Gastroesophageal sphincter (tissue), 4 donors: ENCODE measurements around the gene APPBP2. TPM values are rescaled to one million over a fixed set of nuclear protein-coding genes. Genes with fewer than 3 reads are reported as not detected.

Experiments used
- ATAC-seq: fragments of 150-250 bp; one replicate; pipeline ENCODE4 v1.9.1; 2016; ENCODE audit warnings: mild to moderate bottlenecking, moderate library complexity
- H3K27ac ChIP-seq, 4 donors: fragments of 200-600 bp; sonication (generic) in 3 of 4; 1 replicate in 3 of 4; 2 replicates in 1 of 4; pipeline ENCODE4 v1.5.1; 2016 to 2019
- H3K27me3 ChIP-seq: fragments of 200-600 bp; sonication (generic); one replicate; pipeline ENCODE4 v1.5.1; 2019
- H3K36me3 ChIP-seq, 2 donors: fragments of 200-600 bp; sonication (generic); one replicate each; pipeline ENCODE4 v1.5.1; 2019; ENCODE audit warnings: control low read depth in 1 of 2
- H3K4me1 ChIP-seq, 3 donors: fragments of 200-600 bp; sonication (generic); 1 replicate in 2 of 3; 2 replicates in 1 of 3; pipeline ENCODE4 v1.5.1; 2016 to 2019; ENCODE audit warnings: control low read depth in 2 of 3
- H3K4me3 ChIP-seq, 2 donors: fragments of 200-600 bp; sonication (generic); one replicate each; pipeline ENCODE4 v1.5.1; 2019; ENCODE audit warnings: mild to moderate bottlenecking in 1 of 2, moderate library complexity in 1 of 2
- H3K9me3 ChIP-seq, 3 donors: fragments of 200-600 bp; sonication (generic); one replicate each; pipeline ENCODE4 v1.5.1; 2017 to 2019; ENCODE audit warnings: control low read depth in 2 of 3
- EP300 ChIP-seq: sonication (generic); formaldehyde crosslinking; IDR thresholded peaks from one replicate; pipeline ENCODE4 v1.6.1; 2017; ENCODE audit warnings: antibody characterized with exemption, mild to moderate bottlenecking
- POLR2A ChIP-seq, 2 donors: fragments of 450-650 bp; IDR thresholded peaks; one replicate each; pipeline ENCODE4 v1.6.1; 2017; ENCODE audit warnings: antibody characterized with exemption in 2 of 2, mild to moderate bottlenecking in 2 of 2, moderate library complexity in 1 of 2
- POLR2AphosphoS5 ChIP-seq: sonication (generic); formaldehyde crosslinking; IDR thresholded peaks from one replicate; pipeline ENCODE4 v1.6.1; 2017; ENCODE audit warnings: antibody characterized with exemption
- WGBS, 2 donors: methylation state at CpG; one replicate each; pipeline ENCODE4 v1.1.5; 2018; ENCODE audit warnings: low coverage in 1 of 2; 5-methylcytosine and 5-hydroxymethylcytosine counted together
- total RNA-seq, 4 donors: library from RNA; depleted of rRNA; stranded (reverse); fragments of >200 nt; gene quantifications; one replicate each; pipeline ENCODE4 v1.1.0, GENCODE V29; 2016
- TF ChIP-seq, protein P1 (sequence below), 4 experiments: fragments of 200-600 bp in 2 of 4; fragments of 450-650 bp in 2 of 4; sonication (generic) in 1 of 4; IDR thresholded peaks; one replicate each; pipeline ENCODE4 v1.5.1; 2017 to 2019; ENCODE audit warnings: antibody characterized with exemption in 4 of 4, mild to moderate bottlenecking in 2 of 4, moderate library complexity in 2 of 4

The APPBP2 gene
- total RNA-seq, 4 donors from 2014 or later, result 30.0 to 39.2 (median 34.4) TPM

GRCh38 chr17:60416368-60416925 is 109.6 kb downstream of the APPBP2 start:
- Histone ChIP-seq H3K36me3 (no peaks in the 10 kb centered on the region), H3K9me3 (no peaks in the 10 kb centered on the region), H3K27ac (no peak overlapping the region), H3K4me3 (no peak overlapping the region), H3K27me3 (no peaks in the 10 kb centered on the region), H3K4me1 (peaks cover 0 to 7% (median 0%) of the 10 kb centered on the region in 3 donors)
- ATAC-seq, result no peak
- WGBS, 2 donors, result 76 to 82% methylated on average over 2 of the region's 2 CpGs
- no peak for TF ChIP-seq POLR2AphosphoS5
- TF ChIP-seq, protein P1, sequence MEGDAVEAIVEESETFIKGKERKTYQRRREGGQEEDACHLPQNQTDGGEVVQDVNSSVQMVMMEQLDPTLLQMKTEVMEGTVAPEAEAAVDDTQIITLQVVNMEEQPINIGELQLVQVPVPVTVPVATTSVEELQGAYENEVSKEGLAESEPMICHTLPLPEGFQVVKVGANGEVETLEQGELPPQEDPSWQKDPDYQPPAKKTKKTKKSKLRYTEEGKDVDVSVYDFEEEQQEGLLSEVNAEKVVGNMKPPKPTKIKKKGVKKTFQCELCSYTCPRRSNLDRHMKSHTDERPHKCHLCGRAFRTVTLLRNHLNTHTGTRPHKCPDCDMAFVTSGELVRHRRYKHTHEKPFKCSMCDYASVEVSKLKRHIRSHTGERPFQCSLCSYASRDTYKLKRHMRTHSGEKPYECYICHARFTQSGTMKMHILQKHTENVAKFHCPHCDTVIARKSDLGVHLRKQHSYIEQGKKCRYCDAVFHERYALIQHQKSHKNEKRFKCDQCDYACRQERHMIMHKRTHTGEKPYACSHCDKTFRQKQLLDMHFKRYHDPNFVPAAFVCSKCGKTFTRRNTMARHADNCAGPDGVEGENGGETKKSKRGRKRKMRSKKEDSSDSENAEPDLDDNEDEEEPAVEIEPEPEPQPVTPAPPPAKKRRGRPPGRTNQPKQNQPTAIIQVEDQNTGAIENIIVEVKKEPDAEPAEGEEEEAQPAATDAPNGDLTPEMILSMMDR (IDR thresholded peaks at IDR 0.05), result no peak
- TF ChIP-seq EP300, result no peak
- no peak for TF ChIP-seq POLR2A (IDR thresholded peaks at IDR 0.05)

- Histone ChIP-seq H3K27me3 (no peaks in the 10 kb centered on the region), H3K4me1 (no peaks in the 10 kb centered on the region), H3K27ac (no peak overlapping the region), H3K9me3 (no peaks in the 10 kb centered on the region), H3K4me3 (no peak overlapping the region), H3K36me3 (no peaks in the 10 kb centered on the region)
- no peak for TF ChIP-seq POLR2AphosphoS5
- TF ChIP-seq EP300, result no peak
- TF ChIP-seq, protein P1 (IDR thresholded peaks at IDR 0.05), result no peak
- TF ChIP-seq POLR2A (IDR thresholded peaks at IDR 0.05), result no peak
- 100% methylated on average over 1 of the region's 1 CpG for WGBS, 2 donors
- ATAC-seq, result no peak
These were observed 110.9 kb downstream of the APPBP2 start for GRCh38 chr17:60415146-60415545.

DNA sequence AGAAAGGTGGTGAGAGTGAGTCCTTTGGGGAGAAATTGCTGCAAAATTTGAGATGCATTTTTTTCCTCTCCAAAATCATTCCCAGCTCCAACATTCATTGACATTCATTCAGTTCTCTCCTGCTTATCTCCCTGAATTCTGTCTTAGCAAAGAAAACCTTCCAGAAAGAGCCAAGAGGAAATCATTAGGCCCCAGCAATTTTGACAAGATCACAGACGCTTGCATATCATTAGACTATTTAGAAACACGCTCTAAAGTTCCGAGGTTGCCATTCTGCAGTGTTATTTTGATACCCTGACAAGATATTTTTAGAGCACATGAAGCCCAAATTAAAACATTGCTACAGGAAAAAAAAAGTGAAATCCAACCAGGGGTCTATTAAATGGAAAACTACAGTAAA is 113.3 kb downstream of the APPBP2 start:
- Histone ChIP-seq H3K4me1 (no peaks in the 10 kb centered on the region), H3K36me3 (no peaks in the 10 kb centered on the region), H3K9me3 (no peaks in the 10 kb centered on the region), H3K27ac (no peak overlapping the region), H3K4me3 (no peak overlapping the region), H3K27me3 (no peaks in the 10 kb centered on the region)
- ATAC-seq, result no peak
- 54 to 56% methylated on average over 3 of the region's 3 CpGs for WGBS, 2 donors
- TF ChIP-seq POLR2A (IDR thresholded peaks at IDR 0.05), result no peak
- TF ChIP-seq, protein P1 (IDR thresholded peaks at IDR 0.05), result no peak
- no peak for TF ChIP-seq EP300
- no peak for TF ChIP-seq POLR2AphosphoS5

- no peaks in the 10 kb centered on the region for H3K9me3 ChIP-seq
- H3K36me3 ChIP-seq, result no peaks in the 10 kb centered on the region
- TF ChIP-seq POLR2A (IDR thresholded peaks at IDR 0.05), result no peak
- TF ChIP-seq, protein P1 (IDR thresholded peaks at IDR 0.05), result no peak
- TF ChIP-seq POLR2AphosphoS5, result no peak
- TF ChIP-seq EP300, result no peak
- no peak overlapping the region for H3K27ac ChIP-seq
- H3K27me3 ChIP-seq, result no peaks in the 10 kb centered on the region
- no peak overlapping the region for H3K4me3 ChIP-seq
- H3K4me1 ChIP-seq, result no peaks in the 10 kb centered on the region
- WGBS, 2 donors, result 75 to 82% methylated on average over 1 of the region's 4 CpGs
- ATAC-seq, result no peak
These were observed 116.0 kb downstream of the APPBP2 start for GRCh38 chr17:60410001-60410400.

DNA sequence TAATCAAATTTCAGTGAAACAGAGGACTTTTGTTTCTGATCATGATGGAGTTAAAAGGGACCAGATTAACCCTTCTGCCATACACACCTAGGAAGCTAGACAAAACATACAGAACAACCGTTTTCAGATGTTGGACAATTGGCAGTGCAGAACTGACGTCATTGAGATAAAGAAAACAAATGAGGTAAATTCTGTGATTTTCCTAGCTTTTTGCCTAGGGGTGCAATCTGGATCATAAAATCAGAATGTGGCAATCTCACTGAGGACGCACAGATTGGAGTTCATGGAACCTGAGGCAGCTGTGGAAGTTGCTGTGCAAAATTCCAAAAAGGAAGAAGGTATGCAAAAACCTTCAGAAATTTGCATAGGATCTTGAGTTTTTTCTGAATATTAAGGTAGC is 119.2 kb downstream of the APPBP2 start:
- no peaks in the 10 kb centered on the region for H3K36me3 ChIP-seq
- H3K27me3 ChIP-seq, result no peaks in the 10 kb centered on the region
- 65 to 79% methylated on average over 2 to 3 of the region's 3 CpGs for WGBS, 2 donors
- no peak overlapping the region for H3K4me3 ChIP-seq
- no peaks in the 10 kb centered on the region for H3K9me3 ChIP-seq
- H3K27ac ChIP-seq, result no peak overlapping the region
- no peak for ATAC-seq
- H3K4me1 ChIP-seq, result no peaks in the 10 kb centered on the region
- TF ChIP-seq POLR2AphosphoS5 (no peak), EP300 (no peak)
